ENCODE data around the gene SLC25A25.

The SLC25A25 gene

DNA sequence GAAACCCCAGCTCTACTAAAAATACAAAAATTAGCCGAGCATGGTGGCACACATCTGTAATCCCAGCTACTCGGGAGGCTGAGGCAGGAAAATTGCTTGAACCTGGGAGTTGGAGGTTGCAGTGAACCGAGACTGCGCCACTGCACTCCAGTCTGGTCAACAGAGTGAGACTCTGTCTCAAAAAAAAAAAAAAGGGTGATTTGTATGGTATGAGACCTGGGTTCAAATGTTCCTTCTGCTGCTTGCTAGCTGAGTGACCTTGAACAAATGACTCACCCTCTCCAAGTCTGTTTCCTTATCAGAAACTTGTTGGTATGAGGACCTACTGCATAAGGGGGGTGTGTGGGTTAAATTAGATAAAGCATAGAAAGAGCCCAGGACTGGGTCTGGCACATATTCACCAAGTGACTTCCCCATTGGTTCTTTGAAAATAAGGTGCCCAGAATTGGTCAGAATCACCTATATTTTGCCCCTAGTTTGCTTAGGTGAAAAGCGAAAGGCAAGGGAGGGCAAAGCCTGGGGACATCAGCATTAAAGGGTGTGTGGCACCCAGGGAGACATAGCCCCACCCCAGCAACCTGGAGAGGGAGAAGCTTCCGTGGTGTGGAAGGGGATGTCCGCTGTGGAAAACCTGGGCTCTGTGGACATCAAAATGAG is 9.9 kb downstream of the SLC25A25 start:
- no peak for FAIRE-seq

DNA sequence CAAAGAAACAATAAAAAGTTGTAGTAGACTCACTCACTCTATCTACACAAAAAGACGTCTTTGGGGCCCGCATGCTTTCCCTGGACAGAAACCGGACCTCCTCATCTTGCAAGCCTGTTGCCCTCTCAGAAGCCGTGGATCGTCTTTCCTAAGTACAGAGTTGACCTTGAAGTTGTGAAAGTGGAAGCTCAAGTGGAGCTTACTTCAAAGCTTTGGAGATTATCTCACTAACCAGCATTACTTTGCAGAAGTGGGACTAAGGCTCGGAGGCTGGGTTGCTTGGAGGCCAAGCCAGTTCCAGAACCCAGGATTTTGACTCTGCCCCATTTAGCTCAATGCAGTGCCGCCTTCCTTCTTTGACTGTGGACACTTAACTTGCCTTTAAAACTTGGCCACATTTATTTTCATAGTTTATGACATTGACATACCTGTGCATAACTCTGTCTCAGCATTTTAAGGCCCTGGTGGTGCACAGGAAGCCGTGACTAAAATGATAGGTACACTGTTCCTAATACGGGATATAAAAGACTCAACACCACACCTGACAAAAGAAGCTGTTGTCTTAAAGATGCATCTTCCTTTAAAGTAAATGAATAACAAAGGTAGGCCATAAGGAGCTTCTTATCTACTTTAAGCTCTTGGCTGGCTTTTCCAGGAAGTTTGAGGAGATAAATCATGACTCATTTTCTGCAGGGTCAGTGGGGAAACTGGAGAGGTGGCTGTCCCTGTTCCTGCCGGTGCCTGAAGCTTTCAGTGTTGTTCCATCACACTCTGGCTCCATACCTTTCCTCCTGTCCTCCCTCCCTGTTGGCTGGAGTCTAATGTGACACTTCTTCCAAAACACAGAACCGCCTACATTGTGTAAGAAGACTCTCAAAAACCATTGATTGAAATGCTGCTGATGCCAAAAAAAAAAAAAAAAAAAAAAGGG is 10.7 kb downstream of the SLC25A25 start:
- no peak for FAIRE-seq

DNA sequence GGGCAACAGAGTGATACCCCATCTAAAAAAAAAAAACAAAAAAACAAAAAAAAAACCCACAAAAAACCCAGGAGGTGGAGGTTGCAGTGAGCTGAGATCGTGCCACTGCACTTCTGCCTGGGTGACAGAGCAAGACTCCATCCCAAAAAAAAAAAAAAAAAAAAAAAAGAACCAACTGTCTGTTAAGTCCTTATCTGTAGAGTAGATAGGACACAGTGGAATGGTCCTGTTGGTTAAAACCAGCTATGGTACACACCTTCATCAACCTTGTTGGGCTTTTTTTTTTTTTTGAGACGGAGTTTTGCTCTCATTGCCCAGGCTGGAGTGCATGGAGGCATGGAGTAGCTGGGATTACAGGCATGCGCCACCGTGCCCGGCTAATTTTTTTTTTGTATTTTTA is 12.2 kb downstream of the SLC25A25 start:
- FAIRE-seq: no peak

DNA sequence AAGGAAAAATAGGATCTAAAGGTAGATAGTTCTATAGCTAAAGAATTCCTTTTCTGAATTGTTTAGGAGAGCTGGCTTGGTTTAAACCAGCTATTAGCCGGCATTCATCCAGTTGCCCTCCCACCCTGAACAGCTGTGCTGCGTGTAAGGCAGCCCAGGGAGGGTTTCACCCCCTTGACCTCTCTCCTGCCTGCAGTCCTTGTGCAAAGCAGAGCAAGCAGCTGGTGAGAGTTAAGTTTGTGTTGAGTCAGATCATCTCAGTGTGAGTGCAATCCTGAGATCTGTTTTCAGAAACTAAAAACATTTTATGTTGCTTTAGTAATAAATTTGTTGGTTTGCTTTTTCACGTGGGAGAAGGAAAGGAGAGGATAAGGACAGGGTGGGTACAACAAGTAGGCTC is 13.0 kb downstream of the SLC25A25 start:
- peak; percentile 83 for FAIRE-seq

DNA sequence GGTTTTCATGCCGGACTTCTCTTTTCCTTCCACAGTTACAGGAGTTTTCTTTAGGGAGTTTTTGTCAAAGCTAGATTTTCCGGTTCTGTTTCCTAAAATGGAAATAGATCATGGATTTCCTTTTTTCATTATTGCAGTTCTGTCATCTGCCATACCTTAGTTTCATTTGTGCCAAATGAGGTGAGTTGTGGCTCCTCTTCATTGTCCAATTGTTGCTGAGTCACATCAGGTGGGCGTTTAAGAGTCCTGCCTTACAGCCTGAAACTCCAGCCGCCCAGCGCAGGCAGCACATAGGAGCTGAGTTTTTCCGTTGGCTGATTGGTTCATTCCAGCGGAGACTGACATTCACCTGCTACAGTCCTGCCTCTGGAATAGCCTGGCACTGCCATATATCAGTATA is 14.1 kb downstream of the SLC25A25 start:
- FAIRE-seq: no peak

DNA sequence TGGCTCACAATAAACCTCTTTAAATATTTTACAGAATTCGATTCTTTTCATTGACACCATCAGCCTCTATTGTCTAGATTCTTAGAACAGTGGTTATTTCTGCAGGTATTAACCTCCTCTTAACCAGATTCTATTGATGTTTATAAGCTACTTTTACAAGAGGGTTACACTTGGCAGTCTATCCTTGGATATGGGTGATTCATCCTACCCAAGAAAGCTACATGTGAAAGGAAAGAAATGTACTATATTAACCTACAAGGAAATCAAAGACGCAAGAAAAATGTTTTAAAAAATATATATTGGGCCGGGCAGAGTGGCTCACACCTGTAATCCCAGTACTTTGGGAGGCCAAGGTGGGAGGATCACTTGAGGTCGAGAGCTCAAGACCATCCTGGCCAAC is 16.7 kb downstream of the SLC25A25 start:
- FAIRE-seq: no peak

DNA sequence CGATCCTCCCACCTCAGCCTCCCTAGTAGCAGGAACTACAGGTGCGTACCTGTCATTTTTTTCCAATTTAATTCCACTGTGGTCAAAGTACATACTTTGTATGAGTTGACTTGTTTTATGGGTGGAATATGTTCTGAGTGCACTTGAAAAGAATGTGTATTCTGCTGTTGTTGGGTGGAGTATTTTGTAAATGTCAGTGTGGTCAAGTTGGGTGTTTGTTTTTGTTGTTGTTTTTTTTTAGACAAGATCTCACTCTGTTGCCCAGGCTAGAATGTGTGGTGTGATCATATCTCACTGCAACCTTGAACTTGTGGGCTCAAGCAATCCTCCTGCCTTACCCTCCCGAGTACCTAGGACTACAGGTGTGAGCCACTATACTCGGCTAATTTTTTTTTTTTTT is 17.9 kb downstream of the SLC25A25 start:
- FAIRE-seq: no peak

DNA sequence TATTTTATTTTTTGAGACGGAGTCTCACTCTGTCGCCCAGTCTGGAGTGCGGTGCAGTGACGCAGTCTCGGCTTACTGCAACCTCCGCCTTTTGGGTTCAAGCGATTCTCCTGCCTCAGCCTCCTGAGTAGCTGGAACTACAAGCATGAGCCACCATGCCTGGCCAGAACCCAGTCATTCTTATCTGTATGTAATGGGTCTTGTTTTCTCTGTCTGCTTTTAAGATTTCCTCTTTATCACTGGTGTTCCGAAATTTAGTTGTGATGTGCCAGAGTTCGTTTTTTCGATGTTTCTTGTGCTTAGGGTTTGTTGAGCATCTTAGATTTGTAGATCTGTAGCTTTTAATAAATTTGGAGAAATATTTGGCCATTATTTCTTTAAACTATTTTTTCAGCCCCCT is 19.2 kb downstream of the SLC25A25 start:
- FAIRE-seq: no peak

DNA sequence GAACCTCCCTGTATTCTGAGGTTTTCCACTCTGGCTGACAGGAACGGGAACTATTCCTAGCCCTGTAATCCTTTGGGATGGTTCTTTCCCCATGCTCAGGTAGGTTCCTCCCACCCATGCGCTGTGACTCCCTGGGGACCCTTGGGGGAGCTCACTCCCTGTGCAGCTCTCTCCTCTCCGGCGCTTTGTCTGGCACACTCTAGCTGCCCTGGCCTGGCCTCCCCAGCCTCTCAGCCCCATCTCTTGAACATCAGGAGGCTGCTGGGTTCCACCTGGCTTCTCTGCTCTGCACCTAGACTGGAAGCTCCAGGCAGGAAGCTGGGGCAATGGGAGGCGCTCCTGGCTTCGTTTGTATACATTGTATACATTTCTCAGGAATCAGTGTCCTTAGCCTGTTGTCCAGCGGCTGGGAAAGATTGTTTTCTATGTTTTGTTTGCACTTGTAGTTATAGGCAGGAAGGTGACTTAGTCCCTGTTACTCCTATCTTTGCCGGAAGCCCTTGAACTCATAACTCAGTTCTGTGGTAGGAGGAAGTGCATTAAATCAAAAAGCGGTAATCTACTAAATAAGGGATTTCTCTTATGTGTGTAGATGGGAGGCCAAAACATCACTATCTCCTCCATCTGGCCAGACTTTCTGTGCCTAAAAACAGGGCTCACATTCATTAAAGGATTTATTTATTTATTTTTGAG is 20.4 kb downstream of the SLC25A25 start:
- FAIRE-seq: no peak

DNA sequence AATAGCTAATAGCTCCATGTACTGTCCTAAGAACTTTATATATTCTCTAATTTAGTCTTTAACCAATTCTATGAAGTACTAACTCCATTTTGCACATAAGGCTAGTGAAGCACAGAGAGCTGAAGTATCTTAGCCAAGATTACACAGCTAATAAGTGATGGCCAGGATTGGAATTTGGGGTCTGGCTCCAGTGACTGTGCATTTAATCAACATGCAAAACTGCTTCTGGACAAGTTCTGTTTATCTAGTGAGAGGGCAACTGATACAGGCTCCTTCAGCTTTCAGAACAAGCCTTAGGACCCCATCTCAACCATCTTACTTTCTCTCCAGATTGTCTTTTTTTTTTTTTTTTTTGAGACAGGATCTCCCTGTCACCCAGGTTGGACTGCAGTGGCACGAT is 21.3 kb downstream of the SLC25A25 start:
- FAIRE-seq: no peak

DNA sequence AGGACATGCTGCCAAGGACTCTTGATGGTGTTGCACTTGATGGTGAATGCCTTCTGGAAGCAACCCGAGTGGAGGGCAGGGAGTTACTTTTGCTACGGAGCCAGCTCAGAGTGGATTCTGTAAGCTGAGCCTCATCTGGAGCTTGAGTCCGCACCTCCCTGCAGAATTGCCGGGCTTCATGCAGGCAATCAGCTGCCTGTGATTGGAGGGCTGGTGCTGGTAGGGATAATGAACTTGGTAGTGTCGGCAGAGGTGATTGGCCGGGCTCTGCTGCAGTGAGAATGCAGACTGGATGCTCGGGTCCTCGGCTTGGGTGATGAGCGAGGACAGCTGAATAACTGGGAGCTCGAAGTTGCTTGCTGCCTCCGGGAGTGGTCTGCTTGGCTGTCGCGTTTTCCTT is 23.1 kb downstream of the SLC25A25 start:
- FAIRE-seq: no peak

DNA sequence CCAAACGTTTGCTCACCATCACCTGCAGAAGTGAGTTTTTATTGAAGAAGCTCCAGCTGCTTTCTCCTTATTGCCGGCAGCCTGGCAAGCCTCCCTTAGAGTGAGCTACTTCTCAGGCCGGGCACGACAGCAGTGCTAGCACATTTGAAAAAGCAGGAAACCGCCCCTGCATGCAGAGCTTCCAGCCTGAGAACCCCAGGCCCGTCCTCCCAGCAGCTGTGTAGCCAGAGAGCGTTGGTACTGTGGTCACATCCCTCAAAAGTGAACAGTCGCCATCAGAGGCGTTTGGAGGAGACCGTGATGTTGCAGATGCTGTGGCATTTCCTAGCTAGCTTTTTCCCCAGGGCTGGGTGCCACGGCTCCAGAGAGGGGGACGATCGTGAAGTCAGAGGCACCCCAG is 23.5 kb downstream of the SLC25A25 start:
- FAIRE-seq: no peak

DNA sequence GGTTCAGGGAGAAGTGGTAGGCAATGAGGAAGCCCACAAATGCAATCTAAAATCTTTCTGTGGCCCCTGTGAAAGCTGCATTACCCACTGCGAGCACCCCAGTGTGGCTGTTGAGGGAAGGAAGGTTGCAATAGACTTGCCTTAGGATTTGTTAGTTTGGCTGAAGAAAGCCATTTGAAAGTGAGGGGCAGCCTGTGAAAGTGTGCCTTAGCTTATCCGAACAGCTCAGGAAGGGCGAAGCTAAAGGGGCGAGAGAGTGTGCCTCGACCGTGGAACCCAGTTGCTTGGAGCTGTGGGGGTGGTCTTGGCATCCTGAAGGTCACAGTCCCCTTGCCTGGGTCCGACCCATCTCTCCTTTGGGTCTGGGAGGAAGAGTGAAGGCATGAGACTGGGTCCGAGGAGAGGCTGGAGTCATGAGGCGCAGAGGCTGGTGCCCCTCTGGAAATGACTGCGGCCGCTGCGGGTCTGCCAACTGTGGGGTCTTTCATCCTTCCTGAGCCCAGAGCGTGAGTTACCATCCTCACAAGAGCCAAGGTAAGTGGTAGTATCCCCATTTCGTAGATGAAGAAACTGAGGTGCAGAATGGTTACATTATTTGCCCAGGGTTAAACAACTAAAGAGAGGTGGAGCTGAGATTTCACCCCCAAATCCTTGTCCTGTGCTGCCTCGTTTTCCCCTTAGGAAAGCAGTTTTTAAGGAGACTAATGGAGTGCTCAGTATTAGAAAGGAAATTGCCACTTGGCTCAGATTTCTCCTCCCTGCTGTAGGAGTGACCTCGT is 24.4 kb downstream of the SLC25A25 start:
- FAIRE-seq: no peak

DNA sequence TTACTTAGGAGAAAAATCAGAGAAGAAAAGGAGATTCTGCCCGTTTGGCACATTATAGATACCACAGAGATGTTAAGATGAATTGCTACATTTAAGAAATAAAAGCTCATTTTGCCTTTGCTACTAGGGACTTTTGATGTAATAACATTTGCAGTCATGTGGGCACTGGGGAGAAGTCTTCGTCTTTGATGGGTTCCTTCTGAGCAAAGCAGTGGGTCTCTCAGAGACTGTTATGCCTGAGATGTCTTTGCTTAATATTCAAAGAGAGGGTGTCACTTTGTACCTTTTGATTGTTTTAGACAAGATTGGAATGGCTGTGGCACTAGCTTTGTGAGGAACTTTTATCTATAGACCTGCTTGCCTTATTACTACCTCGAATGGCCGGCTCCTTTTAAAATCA is 25.0 kb downstream of the SLC25A25 start:
- no peak for FAIRE-seq

DNA sequence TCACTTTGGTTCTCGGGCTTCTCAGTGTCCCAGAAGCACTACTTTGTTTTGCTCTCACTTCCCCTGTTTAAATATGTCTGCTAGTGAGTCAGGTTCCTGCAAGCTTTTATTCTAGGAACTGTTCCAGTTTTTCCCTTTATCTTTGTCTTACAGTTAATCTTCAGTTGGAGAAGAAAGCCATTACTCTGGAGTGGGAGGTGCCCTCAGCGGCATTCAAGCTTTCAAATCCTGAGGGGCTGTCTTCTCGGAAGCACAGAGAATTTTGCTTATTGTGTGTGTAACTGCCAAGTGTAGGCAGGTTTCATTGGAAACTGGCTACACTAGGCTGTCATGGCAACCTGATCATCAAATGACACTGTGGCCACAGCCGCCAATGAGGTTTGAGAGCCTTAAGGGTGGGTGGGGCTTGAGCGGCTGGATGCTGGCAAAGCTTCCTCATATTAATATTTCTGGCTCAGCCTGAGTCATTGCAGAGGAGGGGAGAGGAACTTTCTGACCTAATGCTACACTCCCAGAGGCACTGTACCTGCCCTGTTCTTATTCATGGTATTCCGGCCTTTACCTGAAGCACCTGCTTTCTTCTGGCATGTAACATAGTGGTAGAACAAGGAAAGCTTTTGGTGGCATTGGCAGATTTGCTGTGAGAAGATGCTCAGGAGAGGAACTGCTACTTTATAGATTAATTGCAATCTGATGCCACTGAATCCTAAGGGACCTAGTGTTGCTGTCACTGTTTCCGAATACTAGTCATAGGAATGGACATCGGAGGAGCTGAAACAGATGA is 26.3 kb downstream of the SLC25A25 start:
- peak; percentile 61 for FAIRE-seq

DNA sequence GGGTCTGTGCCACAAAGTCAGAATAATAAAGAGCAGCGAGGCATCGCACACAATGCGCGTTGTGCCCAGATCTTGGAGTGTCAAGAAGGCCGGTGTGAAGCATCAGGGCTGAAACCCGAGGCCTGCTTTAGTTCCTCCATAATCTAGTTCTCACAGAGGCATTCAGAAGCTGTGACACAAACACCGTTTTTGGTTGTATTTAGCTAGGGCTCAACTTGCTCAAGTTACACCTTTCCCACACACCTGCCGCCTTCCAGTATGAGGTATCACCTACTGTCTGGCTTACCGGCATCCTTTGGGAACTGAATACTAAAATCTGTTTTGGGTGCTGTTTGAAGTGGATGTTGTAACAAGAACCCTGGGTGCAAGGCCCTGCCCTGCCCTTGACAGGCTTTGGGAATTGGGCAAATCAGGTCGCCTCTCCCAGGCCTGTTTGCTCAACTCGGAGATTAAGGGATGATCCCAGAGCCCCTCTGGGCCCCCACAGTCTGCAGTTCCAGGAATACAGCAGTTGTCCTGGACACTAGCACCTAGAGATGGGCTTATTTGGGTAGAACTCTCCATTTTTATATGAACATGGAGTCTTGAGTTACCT is 27.0 kb downstream of the SLC25A25 start:
- no peak for FAIRE-seq

DNA sequence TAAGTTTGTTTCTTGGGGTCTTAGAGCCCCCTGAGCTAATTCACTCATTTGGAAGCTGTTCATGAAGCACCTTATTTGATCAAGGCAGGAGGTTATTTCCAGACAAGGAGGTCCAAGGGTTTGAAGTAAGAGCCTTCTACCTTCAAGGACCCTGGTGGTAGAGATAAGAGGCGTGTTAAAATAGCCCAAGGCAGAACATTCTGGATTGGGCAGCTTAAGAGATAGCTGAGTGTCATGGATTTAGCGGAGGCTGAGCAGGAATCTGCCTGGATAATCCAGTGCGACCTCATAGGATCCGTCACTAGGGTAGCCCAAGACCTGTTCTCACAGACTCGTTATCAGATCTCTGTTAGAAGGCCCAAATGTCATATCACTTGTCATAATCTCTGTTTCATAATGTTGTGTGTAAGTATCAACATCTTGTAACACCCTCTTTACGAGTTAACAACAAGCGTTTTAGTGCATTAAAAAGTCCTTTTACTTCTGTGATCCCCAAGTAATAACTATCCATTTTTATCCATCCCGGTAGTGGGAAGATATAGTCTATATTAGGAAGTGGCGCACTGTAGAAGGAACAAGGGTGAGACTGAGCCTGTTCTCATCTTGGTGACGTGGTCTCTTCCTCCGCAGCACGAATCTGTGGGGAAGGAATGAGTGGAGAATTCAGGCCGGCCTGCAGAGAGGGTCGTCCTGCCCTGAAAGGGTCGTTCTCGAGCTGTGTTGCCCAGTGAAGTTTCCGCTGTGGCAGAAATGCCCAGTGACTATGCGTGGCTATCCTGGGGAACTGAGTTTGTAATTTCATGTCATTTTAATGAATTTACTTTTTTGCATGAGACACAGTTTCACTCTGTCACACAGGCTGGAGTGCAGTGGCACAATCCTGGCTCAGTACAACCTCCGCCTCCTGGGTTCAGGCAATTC is 28.8 kb downstream of the SLC25A25 start:
- no peak for FAIRE-seq

DNA sequence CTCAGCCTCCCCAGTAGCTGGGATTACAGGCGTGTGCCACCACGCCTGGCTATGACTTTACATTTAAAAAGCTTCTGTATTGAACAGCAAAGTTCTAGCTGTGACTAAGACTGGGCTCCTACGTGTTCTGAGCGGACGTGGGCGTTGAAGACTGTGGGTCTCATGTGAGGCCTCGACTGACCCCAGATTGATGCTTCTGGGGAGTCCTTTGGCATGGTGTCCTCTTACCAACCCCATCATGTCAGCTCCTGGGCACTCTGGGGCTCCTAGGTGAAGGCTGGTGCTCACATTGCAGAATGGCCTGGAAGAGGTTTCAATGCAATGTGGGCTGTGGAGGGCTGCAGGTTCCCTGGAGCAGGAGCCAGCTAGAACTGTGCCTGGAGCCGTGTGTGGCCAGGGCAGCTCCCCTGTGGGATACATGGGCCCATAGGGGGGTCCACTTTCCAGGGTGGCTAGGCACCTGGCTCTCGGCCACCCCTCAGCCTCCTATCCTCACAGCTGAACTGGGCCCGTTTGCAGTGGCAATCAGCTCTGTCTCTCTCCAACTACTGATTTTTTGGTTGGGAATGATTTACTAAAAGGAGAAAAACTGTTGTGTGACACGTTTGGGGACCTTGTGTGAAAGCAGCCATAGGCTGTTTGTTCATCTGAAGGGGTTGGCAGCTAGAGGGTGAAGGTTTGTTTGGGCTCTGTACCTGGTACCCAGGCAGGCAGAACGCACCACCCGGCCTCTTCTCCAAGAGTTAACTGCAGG is 29.7 kb downstream of the SLC25A25 start:
- no peak for FAIRE-seq

Data from endometrium (tissue), 2 donors.